Coronary artery (tissue), 2 donors: ENCODE measurements around the gene LMO2.
"Not testable (repeated sequence)": the region's sequence is repeated elsewhere in the genome, so short reads cannot be mapped to it uniquely, and the experiment has no call there.

Source experiments
- DNase-seq: peaks from one replicate; pipeline ENCODE4 v3.0.0-alpha.2; 2017; ENCODE audit warnings: low spot score
- H3K27ac ChIP-seq, 2 donors: fragments of 200-600 bp; sonication (generic); one replicate each; pipeline ENCODE4 v1.5.1; 2016 to 2019
- H3K4me3 ChIP-seq: fragments of 200-600 bp; sonication (generic); 2 replicates; pipeline ENCODE4 v1.5.1; 2016; ENCODE audit warnings: mild to moderate bottlenecking, moderate library complexity
- CTCF ChIP-seq: fragments of 200-600 bp; sonication (generic); IDR thresholded peaks from one replicate; pipeline ENCODE4 v1.5.1; 2019; ENCODE audit warnings: antibody characterized with exemption

Gene LMO2

GRCh38 chr11:33844236-33844635 lies 47.6 kb downstream of the LMO2 start:
- DNase-seq, result no peak
- no peak for TF ChIP-seq CTCF
- no peak overlapping the region for H3K4me3 ChIP-seq
- no peak overlapping the region for H3K27ac ChIP-seq

- DNase-seq, result no peak
- Histone ChIP-seq H3K4me3 (no peak overlapping the region), H3K27ac (no peak overlapping the region)
- TF ChIP-seq CTCF, result no peak
Observed at GRCh38 chr11:33843018-33843417, 48.9 kb downstream of the LMO2 start.

- Histone ChIP-seq H3K4me3 (no peak overlapping the region), H3K27ac (no peak overlapping the region)
- no peak for DNase-seq
- TF ChIP-seq CTCF, result no peak
Observed at GRCh38 chr11:33842236-33842915, 49.5 kb downstream of the LMO2 start.

- H3K27ac ChIP-seq, DNase-seq, H3K4me3 ChIP-seq: not testable (repeated sequence)
Observed at GRCh38 chr11:33838234-33838633, 53.6 kb downstream of the LMO2 start.

- not testable (repeated sequence) for H3K4me3 ChIP-seq, H3K27ac ChIP-seq, DNase-seq
Observed at GRCh38 chr11:33837334-33837733, 54.5 kb downstream of the LMO2 start.

- H3K4me3 ChIP-seq, result no peak overlapping the region
- no peak for DNase-seq
- H3K27ac ChIP-seq, result no peak overlapping the region
- TF ChIP-seq CTCF, result no peak
Observed at GRCh38 chr11:33835143-33835878, 56.6 kb downstream of the LMO2 start.

- Histone ChIP-seq H3K4me3 (no peak overlapping the region), H3K27ac (no peak overlapping the region)
- no peak for DNase-seq
- TF ChIP-seq CTCF, result no peak
Observed at GRCh38 chr11:33832676-33833075, 59.2 kb downstream of the LMO2 start.
